ENCODE results near the gene DRAXIN.

Gene DRAXIN

DNA sequence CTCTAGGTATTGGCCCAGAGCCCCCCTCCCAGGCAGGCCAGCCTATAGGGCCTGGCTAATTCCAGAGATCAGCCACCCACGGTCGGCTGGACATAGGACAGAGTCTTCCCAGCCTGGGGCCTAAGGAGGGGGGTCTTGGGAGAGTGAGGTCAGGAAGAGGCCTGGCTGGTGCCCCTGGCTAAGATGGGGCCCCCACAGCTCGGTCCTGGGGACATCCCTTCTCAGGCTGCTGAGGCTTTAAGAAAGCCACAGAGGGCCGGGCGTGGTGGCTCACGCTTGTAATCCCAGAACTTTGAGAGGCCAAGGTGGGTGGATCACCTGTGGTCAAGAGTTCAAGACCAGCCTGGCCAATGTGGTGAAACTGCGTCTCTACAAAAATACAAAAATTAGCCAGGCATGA is 73.0 kb downstream of the DRAXIN start:
- CTCF ChIA-PET: interaction anchor here (1.6 kb wide), 1 partner anchor 45 kb away, joined by 4 read pairs; no protein-coding TSS in a partner anchor
- POLR2A ChIA-PET: no interaction called here
- TF ChIP-seq, protein P1, sequence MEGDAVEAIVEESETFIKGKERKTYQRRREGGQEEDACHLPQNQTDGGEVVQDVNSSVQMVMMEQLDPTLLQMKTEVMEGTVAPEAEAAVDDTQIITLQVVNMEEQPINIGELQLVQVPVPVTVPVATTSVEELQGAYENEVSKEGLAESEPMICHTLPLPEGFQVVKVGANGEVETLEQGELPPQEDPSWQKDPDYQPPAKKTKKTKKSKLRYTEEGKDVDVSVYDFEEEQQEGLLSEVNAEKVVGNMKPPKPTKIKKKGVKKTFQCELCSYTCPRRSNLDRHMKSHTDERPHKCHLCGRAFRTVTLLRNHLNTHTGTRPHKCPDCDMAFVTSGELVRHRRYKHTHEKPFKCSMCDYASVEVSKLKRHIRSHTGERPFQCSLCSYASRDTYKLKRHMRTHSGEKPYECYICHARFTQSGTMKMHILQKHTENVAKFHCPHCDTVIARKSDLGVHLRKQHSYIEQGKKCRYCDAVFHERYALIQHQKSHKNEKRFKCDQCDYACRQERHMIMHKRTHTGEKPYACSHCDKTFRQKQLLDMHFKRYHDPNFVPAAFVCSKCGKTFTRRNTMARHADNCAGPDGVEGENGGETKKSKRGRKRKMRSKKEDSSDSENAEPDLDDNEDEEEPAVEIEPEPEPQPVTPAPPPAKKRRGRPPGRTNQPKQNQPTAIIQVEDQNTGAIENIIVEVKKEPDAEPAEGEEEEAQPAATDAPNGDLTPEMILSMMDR (IDR thresholded peaks at IDR 0.05; ENCODE audit: insufficient read depth, low read length, missing control alignments): no peak
- H3K4me3 ChIP-seq (ENCODE audit: low read depth, low read length): no peak overlapping the region
- DNase-seq (ENCODE audit: low read depth, low spot score): no peak

DNA sequence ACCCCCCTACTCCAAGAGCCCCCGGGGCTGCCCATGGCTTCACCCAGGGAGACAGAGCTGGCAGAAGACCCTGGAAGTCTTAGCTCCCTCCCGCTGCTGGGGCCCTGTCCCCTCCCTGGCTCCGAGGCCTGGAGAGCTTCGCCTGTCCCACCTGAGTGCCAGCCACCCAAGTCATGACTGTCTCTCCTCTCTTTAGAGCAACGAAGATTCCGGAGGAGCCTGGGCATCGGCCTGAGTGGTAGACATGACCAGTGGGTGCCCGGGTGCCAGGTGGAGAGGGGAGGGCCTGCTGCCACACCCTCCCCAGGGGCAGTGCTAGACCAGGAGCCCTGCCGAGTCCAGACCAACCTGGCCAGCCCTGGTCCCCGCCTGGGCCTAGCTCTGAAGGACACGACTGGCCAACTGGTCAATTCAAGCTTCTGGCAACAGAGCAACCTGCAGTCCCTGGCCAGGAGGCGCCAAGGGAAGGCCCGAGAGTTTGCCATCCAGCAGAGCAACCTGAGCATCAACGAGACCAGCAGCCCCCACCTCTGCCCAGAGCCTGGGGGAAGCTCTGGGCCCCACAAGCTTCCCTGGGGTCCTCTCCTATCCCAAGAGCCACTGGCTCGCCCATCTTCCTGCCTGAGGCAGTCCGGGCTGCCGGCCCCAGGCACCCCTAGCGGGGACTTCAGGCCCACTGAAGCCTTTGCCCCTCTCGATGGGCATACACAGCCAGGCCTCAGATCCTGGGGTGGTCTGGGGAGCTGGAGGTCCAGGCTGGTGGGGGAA is 74.3 kb downstream of the DRAXIN start:
- no peak overlapping the region for H3K4me3 ChIP-seq (ENCODE audit: low read depth, low read length)
- TF ChIP-seq, protein P1 (IDR thresholded peaks at IDR 0.05; ENCODE audit: insufficient read depth, low read length, missing control alignments): no peak
- DNase-seq (ENCODE audit: low read depth, low spot score): no peak
- CTCF ChIA-PET: interaction anchor here (1.6 kb wide), 1 partner anchor 47 kb away, joined by 4 read pairs; no protein-coding TSS in a partner anchor
- POLR2A ChIA-PET: no interaction called here

DNA sequence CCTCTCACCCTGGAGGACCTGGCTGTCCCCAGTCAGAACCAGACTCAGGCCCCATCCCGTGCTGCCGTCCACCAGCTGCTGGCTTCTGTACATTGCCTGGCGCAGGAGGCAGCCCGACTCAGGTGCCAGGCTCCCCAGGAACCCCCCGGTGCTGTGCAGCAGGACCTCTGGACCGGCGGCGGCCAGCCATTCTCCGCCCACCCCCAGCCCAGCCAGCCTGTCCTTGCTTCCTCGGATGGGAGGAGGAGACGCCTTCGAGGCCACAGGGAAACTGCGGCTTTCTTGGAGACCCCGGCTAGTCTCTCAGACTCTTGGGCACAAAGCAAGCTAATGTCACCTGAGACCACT is 74.9 kb downstream of the DRAXIN start:
- DNase-seq (ENCODE audit: low read depth, low spot score): no peak
- TF ChIP-seq, protein P1 (IDR thresholded peaks at IDR 0.05; ENCODE audit: insufficient read depth, low read length, missing control alignments): no peak
- POLR2A ChIA-PET: no interaction called here
- CTCF ChIA-PET: no interaction called here
- no peak overlapping the region for H3K4me3 ChIP-seq (ENCODE audit: low read depth, low read length)

DNA sequence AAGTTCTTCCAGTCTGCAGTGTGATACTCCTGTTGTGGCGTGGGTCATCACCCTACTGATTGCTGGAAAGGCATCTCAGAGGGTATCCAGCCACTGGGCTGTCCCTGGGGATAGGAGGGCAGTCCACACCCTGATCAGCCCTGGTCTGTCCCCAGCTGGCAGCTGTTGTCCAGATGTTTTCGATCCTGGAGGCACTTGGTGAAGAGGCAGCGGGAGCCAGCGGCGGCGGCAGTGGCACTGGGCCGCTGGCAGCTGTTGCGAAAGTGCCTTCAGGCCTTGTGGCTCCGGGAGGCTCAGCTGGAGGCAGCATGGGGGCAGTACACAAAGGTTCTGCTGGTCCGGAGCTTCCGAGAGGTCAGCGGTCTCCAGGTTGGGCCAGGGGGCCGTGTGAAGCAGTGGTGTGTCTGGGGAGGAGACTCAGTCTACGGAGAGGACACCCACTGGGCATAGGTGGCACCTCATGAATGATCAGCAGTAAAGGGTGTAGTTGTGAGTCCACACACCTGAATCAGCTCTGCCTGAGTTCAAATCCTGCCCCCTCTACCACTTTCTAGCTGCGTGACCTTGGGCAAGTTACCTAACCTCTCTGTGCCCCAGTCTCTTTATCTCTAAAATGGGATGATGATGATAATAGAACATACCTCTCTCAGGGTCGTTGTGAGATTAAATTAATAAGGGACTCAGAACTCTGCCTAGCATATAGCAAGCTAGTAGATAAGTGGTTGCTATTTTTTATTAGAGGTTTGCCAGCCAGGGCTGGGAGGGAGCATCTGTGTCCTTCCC is 76.6 kb downstream of the DRAXIN start:
- no peak for DNase-seq (ENCODE audit: low read depth, low spot score)
- TF ChIP-seq, protein P1 (IDR thresholded peaks at IDR 0.05; ENCODE audit: insufficient read depth, low read length, missing control alignments): no peak
- ChIA-PET POLR2A (no interaction called here), CTCF (interaction anchor here (1.3 to 1.4 kb wide), 2 partner anchors 17 to 48 kb away, joined by 4 to 5 read pairs; no protein-coding TSS in a partner anchor)
- H3K4me3 ChIP-seq (ENCODE audit: low read depth, low read length): no peak overlapping the region

DNA sequence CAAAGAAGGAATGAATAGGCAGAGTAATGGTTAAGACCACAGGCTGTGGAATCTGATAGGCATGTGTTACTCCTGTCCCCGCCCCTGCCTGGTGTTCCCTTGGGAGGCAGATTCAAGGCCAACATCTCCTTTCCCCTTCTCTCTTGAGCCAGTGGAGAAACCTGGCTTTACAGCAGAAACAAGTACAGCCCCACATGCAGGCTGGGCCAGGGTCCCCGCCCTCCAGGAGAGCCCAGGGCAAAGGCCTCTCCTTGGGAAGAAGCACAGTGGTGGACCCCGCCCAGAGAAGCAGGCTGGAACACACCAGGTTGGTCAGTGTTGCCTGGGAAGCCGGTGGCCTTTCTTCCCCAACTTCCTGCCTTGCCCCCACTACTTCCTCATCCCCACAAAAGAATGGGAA is 77.3 kb downstream of the DRAXIN start:
- CTCF ChIA-PET: interaction anchor here (1.4 kb wide), 1 partner anchor 49 kb away, joined by 4 read pairs; no protein-coding TSS in a partner anchor

More for the DNA sequence above, 77.3 kb downstream of the DRAXIN start:
- no peak overlapping the region for H3K4me3 ChIP-seq (ENCODE audit: low read depth, low read length)
- TF ChIP-seq, protein P1 (IDR thresholded peaks at IDR 0.05; ENCODE audit: insufficient read depth, low read length, missing control alignments): no peak
- POLR2A ChIA-PET: no interaction called here
- no peak for DNase-seq (ENCODE audit: low read depth, low spot score)

Data from AG04449 (cell line).